GM12874 (cell line): Measurements from ENCODE around the gene DBX2.

Experiments used
- TF ChIP-seq, protein P1 (sequence below): IDR thresholded peaks from 2 replicates; pipeline ENCODE4 v1.5.1; 2011; ENCODE audit warnings: low read depth, mild to moderate bottlenecking, control low read depth, low read length, moderate library complexity; ENCODE audit not compliant: insufficient read depth

The DBX2 gene

GRCh38 chr12:45050751-45051571 lies at the start of gene DBX2:
Gene DBX2 (minus strand): TSS chr12:45051099. CDS start chr12:45050927, 172 bp downstream.
- TF ChIP-seq, protein P1, sequence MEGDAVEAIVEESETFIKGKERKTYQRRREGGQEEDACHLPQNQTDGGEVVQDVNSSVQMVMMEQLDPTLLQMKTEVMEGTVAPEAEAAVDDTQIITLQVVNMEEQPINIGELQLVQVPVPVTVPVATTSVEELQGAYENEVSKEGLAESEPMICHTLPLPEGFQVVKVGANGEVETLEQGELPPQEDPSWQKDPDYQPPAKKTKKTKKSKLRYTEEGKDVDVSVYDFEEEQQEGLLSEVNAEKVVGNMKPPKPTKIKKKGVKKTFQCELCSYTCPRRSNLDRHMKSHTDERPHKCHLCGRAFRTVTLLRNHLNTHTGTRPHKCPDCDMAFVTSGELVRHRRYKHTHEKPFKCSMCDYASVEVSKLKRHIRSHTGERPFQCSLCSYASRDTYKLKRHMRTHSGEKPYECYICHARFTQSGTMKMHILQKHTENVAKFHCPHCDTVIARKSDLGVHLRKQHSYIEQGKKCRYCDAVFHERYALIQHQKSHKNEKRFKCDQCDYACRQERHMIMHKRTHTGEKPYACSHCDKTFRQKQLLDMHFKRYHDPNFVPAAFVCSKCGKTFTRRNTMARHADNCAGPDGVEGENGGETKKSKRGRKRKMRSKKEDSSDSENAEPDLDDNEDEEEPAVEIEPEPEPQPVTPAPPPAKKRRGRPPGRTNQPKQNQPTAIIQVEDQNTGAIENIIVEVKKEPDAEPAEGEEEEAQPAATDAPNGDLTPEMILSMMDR: no peak

DNA sequence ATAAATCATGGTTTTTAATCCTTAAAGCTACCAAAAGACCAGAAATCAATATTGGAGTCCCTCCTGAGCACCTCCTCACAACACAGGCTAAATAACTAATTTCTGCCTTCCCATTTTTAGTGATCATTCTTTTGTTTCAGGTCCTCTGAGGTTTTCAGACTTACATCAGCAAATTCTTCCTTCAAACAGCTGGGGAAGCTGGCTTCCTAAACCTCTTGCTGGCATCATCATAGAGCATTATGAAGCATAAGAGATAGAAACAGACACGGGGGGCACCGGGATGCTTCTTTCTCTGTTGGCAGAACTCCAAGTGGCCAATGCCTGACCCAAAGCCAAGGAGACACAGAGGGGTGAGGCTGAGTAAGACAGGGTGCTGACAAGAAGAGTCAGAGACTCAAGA lies 47.9 kb upstream of the DBX2 start:
- TF ChIP-seq, protein P1: no peak

- TF ChIP-seq, protein P1: no peak
These were observed 42.2 kb upstream of the DBX2 start for GRCh38 chr12:45093051-45093450.

DNA sequence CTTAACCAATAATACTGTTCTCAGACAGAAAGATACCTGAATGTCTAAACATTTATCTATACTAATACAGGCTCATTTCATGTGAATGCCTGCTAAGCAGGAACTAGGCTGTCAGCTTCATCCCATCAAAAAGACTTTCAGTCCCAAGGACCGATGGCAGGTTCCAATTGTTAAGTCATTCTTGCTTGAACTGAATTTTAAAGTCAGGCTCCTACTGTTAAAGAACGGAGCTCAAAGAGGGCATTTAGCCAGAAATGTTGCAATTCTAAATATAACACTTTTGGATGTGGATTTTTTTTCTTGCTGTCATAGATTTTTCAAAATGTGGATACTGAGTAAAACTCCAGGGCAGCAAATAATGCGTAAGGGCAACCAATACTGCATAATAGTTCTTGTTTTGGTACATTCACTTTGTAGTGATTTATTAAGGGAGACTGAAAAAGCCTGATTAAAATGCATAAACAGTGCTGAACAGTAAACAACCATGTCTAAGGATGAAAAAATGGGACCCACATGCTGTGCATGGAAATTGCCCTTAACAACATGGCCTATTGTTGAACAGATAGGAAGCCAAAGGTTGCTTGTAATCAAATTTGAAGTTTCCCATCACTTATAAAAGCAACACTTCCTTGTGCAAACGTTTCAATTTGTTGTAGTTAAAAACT lies 38.6 kb upstream of the DBX2 start:
- TF ChIP-seq, protein P1: no peak

GRCh38 chr12:45088608-45089007 lies 37.7 kb upstream of the DBX2 start:
- TF ChIP-seq, protein P1: no peak

- TF ChIP-seq, protein P1: no peak
These were observed 26.4 kb upstream of the DBX2 start for GRCh38 chr12:45077251-45077650.

- TF ChIP-seq, protein P1: no peak
These were observed 25.6 kb upstream of the DBX2 start for GRCh38 chr12:45076417-45077026.
